ENCODE measurements around the gene PRR7. TPM values are rescaled to one million over a fixed set of nuclear protein-coding genes. Genes with fewer than 3 reads are reported as not detected.

The PRR7 gene
- total and polyA plus RNA-seq, 2 of the 4 experiments (the other 2 are of a cell fraction) = 1.1 to 10.1 TPM

GRCh38 chr5:177487975-177488374 lies 41.4 kb downstream of the PRR7 start:
- CTCF ChIA-PET = interaction anchor here (0.7 kb wide), 1 partner anchor 31 kb away, joined by 4 read pairs; no protein-coding TSS in a partner anchor
- in situ Hi-C loops (cut with MboI; ENCODE audit: low sequenced_read_pairs) (no loop called here), intact Hi-C loops (cut with micrococcal nuclease) (no loop called here), dilution Hi-C loops (cut with HindIII; ENCODE audit: low sequenced_read_pairs, unreplicated experiment) (no loop called here)
- Histone ChIP-seq H2AK5ac (ENCODE audit: low read depth, low read length) (no peak overlapping the region), H3K56ac (ENCODE audit: extremely low read depth, insufficient read depth, low read length) (no peak overlapping the region), H4K91ac (ENCODE audit: insufficient read depth, low read depth, low read length) (no peak overlapping the region), H2AFZ (replicated peaks; ENCODE audit: low read length, poor library complexity) (no peak overlapping the region), H3K14ac (replicated peaks; ENCODE audit: low read depth, low read length) (no peak overlapping the region), H3K4ac (ENCODE audit: low read depth, low read length) (no peak overlapping the region), H3K18ac (ENCODE audit: low read depth, low read length) (no peak overlapping the region), H3K27ac (ENCODE audit: insufficient read depth, low read length) (no peak overlapping the region), H3K9ac (ENCODE audit: low read depth, low read length) (no peak overlapping the region), H3K79me1 (ENCODE audit: low read depth in 1 of 2, low read length in 2 of 2) (peaks cover 52 to 86% of the 10 kb centered on the region in 2 experiments), H4K5ac (ENCODE audit: low read depth, low read length) (no peak overlapping the region), H4K8ac (ENCODE audit: low read depth in 2 of 2, low read length in 2 of 2) (no peak overlapping the region), H4K20me1 (ENCODE audit: insufficient read depth, low read length) (peaks cover 96% of the 10 kb centered on the region), H2BK120ac (ENCODE audit: low read depth, low read length) (no peak overlapping the region), H3K9me1 (ENCODE audit: insufficient read depth, low read length) (peaks cover 16% of the 10 kb centered on the region), H3K4me3 (ENCODE audit: insufficient read depth, low read depth, low read length) (no peak overlapping the region), H3K4me2 (ENCODE audit: low read depth, low read length) (no peak overlapping the region), H2BK15ac (ENCODE audit: low read depth, low read length) (no peak overlapping the region), H2BK20ac (ENCODE audit: low read depth, low read length) (no peak overlapping the region), H3K36me3 (ENCODE audit: control insufficient read depth, insufficient read depth, low read length) (peaks cover 91% of the 10 kb centered on the region), H3K27me3 (ENCODE audit: control insufficient read depth, insufficient read depth, low read length) (no peaks in the 10 kb centered on the region), H3K4me1 (ENCODE audit: control insufficient read depth, insufficient read depth, low read length) (peaks cover 12% of the 10 kb centered on the region; the same call in 1 of the 2 replicates), H3K23ac (ENCODE audit: low read depth, low read length) (no peak overlapping the region), H2AK9ac (replicated peaks; ENCODE audit: low read depth, low read length, poor library complexity) (peak overlapping the region; percentile 23), H3K9me3 (ENCODE audit: control insufficient read depth, insufficient read depth, low read length) (no peaks in the 10 kb centered on the region), H2BK5ac (ENCODE audit: low read depth, low read length, poor library complexity, severe bottlenecking) (no peak overlapping the region)
- WGBS, 2 experiments (ENCODE audit: extremely low coverage in 2 of 2, insufficient read length in 1 of 2) = 98% methylated on average over 4 of the region's 15 CpGs; no CpG with 5 or more reads in 1 of the 2 experiments
- no peak for TF ChIP-seq MAZ (IDR thresholded peaks at IDR 0.05; ENCODE audit: borderline replicate concordance, low read depth, low read length)
- TF ChIP-seq, protein P1, sequence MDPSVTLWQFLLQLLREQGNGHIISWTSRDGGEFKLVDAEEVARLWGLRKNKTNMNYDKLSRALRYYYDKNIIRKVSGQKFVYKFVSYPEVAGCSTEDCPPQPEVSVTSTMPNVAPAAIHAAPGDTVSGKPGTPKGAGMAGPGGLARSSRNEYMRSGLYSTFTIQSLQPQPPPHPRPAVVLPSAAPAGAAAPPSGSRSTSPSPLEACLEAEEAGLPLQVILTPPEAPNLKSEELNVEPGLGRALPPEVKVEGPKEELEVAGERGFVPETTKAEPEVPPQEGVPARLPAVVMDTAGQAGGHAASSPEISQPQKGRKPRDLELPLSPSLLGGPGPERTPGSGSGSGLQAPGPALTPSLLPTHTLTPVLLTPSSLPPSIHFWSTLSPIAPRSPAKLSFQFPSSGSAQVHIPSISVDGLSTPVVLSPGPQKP (IDR thresholded peaks at IDR 0.05; ENCODE audit: borderline replicate concordance, low read depth, low read length) = no peak
- no peak for TF ChIP-seq CHD1 (IDR thresholded peaks at IDR 0.05; ENCODE audit: low read depth, low read length)
- no peak for TF ChIP-seq RAD21 (IDR thresholded peaks at IDR 0.05; ENCODE audit: low read length)
- TF ChIP-seq CEBPB (IDR thresholded peaks at IDR 0.05; ENCODE audit: low read depth, low read length) = no peak
- no peak for TF ChIP-seq SMC3 (IDR thresholded peaks at IDR 0.05; ENCODE audit: low read depth, low read length)
- no peak for TF ChIP-seq FOS (IDR thresholded peaks at IDR 0.05; ENCODE audit: low read depth, low read length)
- no peak for TF ChIP-seq MAFK (IDR thresholded peaks at IDR 0.05; ENCODE audit: low read depth, low read length)
- TF ChIP-seq, protein P2, sequence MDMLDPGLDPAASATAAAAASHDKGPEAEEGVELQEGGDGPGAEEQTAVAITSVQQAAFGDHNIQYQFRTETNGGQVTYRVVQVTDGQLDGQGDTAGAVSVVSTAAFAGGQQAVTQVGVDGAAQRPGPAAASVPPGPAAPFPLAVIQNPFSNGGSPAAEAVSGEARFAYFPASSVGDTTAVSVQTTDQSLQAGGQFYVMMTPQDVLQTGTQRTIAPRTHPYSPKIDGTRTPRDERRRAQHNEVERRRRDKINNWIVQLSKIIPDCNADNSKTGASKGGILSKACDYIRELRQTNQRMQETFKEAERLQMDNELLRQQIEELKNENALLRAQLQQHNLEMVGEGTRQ (IDR thresholded peaks at IDR 0.05; ENCODE audit: low read depth, low read length) = no peak
- TF ChIP-seq, protein P3, sequence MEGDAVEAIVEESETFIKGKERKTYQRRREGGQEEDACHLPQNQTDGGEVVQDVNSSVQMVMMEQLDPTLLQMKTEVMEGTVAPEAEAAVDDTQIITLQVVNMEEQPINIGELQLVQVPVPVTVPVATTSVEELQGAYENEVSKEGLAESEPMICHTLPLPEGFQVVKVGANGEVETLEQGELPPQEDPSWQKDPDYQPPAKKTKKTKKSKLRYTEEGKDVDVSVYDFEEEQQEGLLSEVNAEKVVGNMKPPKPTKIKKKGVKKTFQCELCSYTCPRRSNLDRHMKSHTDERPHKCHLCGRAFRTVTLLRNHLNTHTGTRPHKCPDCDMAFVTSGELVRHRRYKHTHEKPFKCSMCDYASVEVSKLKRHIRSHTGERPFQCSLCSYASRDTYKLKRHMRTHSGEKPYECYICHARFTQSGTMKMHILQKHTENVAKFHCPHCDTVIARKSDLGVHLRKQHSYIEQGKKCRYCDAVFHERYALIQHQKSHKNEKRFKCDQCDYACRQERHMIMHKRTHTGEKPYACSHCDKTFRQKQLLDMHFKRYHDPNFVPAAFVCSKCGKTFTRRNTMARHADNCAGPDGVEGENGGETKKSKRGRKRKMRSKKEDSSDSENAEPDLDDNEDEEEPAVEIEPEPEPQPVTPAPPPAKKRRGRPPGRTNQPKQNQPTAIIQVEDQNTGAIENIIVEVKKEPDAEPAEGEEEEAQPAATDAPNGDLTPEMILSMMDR (conservative IDR thresholded peaks at IDR 0.05; ENCODE audit: low read depth, low read length) = no peak
- BruUV-seq (replicated peaks) = no TSS peak
- POLR2A ChIA-PET (ENCODE audit: unreplicated experiment) = no interaction called here
- no peak for DNase-seq
- ATAC-seq (ENCODE audit: low read depth) = no peak

Measured in IMR-90 (cell line).